HG02970 (cell line): ENCODE data around the gene TXNIP.
"Not testable (repeated sequence)": the region's sequence is repeated elsewhere in the genome, so short reads cannot be mapped to it uniquely, and the experiment has no call there.

ENCODE experiments used
- ATAC-seq: cut with Tn5 transposase; IDR thresholded peaks from one replicate; pipeline ENCODE4 v1.9.1; 2021; ENCODE audit warnings: mild to moderate bottlenecking, moderate library complexity, moderate number of reproducible peaks; ENCODE audit not compliant: unreplicated experiment, low FRiP score

The TXNIP gene, protein sequence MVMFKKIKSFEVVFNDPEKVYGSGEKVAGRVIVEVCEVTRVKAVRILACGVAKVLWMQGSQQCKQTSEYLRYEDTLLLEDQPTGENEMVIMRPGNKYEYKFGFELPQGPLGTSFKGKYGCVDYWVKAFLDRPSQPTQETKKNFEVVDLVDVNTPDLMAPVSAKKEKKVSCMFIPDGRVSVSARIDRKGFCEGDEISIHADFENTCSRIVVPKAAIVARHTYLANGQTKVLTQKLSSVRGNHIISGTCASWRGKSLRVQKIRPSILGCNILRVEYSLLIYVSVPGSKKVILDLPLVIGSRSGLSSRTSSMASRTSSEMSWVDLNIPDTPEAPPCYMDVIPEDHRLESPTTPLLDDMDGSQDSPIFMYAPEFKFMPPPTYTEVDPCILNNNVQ

DNA sequence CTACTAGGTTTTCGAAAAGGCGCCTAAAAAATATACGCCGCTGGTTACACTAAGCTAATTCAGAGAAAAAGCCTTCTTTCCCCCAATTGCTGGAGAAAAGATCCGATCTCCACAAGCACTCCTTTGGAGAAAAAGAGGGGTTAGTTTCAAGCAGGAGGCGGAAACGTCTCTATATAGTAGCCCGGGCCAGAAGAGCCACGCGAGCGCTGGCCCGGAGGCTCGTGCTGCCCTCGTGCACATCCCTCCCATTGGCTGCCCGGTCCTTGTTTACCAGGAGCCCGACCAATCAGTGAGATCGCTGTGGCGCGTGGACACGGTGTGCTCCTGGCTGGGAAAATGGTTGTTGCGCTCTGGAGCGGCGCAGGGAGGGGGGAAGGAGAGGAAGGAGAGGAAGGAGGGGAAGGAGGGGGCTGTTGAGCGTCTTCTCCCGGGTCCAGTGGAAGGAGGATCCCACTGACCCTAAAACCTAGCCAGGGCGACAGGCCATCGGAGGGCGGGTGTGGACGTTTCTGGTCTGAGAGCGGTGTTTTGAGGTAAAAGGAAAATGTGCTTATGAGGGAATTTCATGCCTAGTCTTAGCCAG, at the start of gene TXNIP:
Gene TXNIP (minus strand): TSS at position 147 of the 583 bp plus-strand sequence. CDS start 313 bp downstream, outside the sequence.
- peak; percentile 85 for ATAC-seq

DNA sequence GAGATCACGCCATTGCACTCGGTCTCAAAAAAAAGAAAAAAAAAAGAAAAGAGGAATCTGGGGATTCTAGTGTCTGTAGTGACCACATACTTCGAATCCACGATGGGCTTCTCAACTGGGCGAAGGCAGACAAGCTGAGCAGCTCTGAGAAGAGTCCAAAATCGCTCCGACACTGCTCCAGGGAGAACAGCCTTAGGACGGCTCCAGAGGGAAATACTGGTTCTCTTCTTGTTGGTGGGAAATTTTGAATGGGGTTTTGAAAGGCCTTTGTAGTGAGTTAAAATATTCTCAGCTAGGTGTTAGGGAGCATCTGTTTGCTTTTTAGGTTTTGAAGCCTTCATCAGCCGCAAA, 43.4 kb upstream of the TXNIP start:
- no peak for ATAC-seq

DNA sequence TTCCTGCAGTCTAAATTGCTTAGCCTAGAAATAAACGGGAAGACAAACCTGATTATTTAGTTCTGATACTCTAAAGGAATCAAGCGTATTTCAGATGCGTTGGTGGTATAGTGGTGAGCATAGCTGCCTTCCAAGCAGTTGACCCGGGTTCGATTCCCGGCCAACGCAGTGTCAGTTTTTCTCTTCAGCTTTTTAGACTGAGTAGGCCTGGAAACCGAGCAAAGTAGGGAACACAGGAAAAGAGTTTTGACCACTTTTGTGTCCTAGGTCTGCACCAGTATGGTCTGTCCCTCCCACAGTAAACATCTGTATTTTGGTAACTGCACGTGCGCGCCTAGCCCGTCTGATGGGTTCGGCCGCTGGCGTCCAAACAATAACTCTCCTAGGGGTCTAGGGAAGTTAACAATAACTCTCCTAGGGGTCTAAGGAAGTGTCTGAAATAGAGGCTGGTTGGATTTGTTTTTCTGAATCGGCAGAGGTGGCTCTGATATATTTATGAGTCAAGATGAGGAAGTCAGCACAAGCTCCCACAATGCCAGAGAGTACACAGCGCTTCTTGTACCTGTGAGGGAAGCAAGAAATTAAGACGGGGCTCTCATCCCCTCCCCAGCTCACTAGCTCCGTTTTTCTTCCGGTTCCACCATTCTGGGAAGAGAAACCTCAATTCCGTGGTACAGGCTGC, 40.7 kb upstream of the TXNIP start:
- peak; percentile 32 for ATAC-seq

DNA sequence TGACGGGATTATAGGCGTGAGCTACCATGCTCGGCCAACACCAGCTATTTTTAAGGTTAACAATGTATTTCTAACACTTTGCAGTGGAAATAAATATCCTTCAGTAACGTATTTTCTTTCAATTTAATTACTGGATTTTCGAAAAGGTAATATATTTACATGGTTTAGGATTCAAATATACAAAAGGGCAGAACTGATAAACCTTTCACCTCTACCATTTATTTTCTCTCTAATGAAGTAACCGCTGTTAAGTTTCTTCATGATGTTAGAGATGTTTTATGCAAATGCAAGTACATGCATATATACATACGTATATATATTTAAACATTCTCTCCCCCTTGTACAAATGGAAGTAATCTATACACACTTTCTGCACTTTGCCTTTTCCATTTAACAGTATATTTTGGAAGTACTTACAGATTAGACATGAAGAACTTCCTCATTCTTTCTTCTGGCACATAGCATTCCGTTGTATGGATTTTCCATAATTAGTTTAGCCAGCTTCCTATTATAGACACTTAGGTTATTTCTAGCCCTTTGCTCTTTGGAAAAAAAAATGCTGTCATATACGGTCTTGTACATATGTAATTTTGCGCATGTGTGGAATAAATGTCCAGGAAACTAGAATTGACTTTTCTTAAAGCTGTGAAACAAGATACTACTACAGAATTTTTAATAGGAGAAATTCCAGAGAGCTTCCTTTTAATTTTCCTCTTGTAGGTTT, 40.0 kb upstream of the TXNIP start:
- no peak for ATAC-seq

DNA sequence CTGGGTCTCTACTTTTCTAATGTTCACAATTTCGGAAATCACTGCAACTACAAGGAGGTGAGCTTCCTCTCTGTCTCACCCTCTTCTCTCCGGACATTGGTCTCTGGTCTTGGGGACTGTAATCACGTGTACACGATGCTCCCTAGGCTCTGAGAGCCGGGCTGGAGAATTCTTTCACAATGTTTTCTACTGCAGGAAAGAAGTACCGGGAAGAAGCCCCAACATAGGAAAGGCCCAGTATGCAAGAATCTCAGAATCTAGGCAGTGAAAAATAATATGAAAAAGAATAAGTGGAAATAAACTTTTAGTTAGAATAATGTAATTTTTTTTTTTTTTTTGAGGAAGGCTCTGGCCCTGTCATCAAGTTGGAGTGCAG, 38.7 kb upstream of the TXNIP start:
- no peak for ATAC-seq

DNA sequence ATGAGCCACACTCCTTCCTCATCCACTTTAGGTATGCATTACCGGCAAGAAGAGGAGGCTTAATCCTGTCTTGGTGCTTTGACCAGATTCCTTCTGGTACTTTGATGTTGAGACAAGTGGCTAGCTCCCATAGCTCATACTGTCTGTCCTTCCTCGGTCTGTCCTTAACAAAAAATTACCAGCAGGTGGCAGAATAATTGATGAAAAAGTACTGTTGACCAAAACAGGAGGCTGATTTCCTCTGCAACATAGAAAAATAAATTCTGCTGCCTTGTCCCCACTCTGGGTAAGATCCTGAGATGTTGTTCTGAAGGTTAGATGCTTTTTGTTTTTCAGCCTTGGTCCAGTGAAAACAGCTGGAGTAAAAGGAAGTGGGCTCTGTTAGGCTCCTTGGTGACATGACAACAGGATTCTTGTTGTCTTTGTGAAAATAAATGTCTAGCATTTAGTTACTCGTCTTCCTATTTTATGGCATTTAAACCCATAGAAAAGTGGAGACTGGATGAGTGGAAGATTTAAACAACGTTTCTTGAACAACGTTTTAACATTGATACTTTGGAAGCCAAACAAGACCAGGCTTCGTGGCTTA, 36.3 kb upstream of the TXNIP start:
- ATAC-seq, result no peak

DNA sequence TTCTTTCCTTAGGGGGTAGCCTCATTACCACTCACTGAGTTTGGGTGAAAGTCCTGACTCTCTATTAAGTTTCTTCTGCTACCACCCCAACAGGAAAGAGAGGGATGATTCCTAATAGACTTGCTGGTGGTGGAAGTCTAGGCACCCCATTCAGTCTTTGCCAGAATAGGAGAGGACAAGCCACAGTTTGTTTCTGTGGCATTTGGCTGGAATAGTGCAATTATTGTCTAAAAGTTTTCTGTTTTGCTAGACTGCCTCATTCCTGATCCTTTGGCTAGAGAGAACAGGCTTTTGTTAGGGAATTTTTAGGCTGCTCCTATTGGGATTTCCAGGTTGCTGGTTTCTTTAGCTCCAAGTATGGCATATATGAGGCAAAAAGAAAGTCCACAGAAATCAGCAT, 35.1 kb upstream of the TXNIP start:
- ATAC-seq, result no peak

DNA sequence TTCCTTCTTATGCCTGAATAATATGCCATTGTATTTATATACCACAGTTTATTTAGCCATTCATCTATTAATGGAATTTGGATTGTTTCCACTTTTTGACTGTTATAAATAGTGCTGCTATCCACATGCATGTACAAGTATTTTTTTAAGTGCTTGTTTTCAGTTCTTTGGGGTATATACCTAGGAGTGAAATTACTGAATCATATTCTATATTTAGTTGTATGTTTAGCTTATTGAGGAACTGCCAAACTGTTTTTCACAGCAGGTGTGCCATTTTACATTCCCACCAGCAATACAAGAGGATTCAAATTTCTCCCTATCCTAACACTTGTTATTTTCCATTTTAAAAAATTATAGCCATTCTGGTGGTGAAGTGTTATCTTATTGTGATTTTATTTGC, 32.7 kb upstream of the TXNIP start:
- no peak for ATAC-seq

DNA sequence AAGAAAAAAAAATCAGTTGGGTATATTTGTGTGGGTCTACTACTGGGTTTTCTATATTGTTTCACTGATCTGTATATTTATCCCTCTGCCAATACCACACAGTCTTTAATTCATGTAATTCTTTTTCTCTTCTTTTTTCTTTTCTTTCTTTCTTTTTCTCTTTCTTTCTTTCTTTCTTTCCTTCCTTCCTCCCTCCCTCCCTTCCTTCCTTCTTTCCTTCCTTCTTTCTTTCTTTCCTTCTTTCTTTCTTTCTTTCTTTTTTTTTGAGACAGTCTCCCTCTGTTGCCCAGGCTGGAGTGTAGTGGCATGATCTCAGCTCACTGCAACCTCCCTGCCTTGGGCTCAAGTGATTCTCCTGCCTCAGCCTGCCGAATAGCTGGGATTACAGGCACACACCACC, 30.3 kb upstream of the TXNIP start:
- ATAC-seq, result not testable (repeated sequence)

DNA sequence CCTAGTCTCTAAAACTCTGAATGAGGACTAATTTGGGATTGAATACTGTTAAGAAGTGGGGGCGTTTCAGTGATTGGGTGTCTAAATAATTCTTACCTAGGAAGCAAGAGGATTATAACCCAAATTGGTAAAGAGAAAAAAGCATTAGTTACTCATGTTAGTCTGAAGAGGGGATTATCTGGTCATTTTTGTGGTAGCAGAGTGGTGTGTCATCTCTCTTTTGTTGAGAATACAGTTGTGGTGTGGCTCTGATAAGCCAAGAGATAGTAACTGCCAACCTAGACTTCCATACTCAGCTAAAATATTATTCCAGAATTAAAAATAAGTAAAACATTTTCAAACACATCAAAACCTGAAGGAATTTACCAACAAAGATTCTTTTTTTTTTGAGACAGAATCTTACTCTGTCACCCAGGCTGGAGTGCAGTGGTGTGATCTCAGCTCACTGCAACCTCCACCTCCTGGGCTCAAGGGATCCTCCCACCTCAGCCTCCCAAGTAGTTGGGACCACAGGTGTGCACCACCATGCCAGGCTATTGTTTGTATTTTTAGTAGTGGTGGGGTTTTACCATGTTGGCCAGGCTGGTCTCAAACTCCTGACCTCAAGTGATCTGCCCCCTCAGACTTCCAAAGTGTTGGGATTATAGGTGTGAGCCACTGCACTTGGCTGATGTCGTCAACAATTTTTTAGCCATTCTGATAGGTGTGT, 29.6 kb upstream of the TXNIP start:
- ATAC-seq, result not testable (repeated sequence)

DNA sequence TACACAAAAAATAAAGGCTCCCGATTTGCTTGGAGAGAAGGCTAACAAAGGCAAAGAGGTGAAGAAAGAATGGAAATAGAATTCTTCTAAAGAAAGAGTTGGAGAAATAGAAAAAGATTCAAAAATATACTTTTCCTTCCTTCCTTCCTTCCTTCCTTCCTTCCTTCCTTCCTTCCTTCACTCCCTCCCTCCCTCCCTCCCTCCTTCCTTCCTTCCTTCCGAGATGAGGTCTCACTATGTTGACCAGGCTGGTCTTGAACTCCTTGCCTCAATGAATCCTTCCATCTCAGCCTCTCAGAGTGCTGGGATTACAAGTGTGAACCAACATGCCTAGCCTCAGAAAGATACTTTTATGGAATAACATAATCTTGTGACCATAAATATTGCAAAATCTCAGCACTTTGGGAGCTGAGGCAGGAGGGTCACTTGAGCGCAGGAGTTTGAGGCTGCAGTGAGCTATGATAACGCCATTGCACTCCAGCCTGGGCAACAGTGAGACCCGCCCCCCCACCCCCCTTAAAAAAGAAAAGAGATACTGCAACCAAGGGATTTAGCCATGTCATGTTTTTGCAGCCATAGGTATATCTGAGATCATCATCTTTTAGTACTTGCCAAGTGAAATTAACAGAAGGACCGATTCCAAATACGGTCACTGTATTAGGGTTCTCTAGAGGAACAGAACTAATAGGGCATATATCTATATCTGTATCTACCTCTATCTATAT, 26.2 kb upstream of the TXNIP start:
- ATAC-seq, result no peak

DNA sequence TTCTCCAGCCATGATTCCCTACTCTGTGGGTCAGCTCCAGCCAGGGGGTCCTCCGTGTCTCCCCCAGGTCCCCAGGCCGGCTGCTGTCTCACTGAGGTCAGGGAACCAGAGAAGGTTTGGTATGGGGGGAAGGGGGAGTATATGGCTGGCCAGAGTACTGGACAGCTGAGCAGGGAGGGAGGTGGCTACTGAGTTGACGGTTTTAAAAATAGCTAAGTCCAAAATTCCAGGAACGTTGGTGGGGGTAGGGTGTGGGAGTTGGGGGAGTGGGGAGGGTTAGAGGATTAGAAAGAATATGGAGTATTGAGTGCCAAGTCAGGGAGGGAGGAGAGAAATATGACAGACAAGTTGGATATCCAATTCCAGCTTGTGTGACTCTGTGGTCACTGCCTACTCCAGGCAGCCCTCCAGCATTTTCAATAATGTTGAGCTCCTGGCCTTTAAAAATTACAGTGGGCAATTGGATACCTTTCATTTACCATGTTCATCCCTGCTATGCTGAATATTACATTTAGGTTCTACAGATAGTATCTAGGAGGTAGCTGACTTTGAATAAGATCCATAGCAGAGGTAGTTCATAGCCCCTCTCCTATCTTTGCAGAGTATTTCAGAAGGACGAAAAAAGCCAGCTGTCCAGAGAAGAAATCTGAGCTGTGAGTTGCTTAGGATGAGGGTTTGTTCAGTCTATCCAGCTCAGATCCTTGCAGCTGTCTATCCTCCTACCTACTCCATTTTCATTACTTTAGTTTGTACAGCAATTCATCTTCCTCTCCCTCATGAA, 25.4 kb upstream of the TXNIP start, which contains the start of gene HJV:
Gene HJV (minus strand): TSS at position 114 of the 781 bp plus-strand sequence. CDS start 1,504 bp downstream, outside the sequence.
- no peak for ATAC-seq

DNA sequence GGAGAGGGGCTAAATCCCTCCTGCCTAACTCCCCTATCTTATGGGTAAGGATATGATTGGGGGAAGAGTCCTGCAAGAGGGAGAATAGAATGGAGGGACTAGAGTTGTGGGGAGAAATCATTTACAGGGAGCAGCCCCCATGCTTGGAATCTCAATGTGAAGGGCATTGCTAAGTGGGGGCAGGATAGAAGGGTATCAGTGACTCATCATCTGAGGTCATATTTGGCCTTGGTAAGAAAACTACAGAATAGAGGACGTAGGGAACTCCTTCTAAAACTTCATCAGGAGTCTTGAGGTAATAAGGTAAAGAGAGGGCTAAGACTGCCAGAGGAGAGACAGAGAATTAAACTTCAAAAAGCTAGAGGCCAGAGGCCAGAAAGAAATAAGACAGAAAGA, 24.7 kb upstream of the TXNIP start:
- ATAC-seq, result no peak

DNA sequence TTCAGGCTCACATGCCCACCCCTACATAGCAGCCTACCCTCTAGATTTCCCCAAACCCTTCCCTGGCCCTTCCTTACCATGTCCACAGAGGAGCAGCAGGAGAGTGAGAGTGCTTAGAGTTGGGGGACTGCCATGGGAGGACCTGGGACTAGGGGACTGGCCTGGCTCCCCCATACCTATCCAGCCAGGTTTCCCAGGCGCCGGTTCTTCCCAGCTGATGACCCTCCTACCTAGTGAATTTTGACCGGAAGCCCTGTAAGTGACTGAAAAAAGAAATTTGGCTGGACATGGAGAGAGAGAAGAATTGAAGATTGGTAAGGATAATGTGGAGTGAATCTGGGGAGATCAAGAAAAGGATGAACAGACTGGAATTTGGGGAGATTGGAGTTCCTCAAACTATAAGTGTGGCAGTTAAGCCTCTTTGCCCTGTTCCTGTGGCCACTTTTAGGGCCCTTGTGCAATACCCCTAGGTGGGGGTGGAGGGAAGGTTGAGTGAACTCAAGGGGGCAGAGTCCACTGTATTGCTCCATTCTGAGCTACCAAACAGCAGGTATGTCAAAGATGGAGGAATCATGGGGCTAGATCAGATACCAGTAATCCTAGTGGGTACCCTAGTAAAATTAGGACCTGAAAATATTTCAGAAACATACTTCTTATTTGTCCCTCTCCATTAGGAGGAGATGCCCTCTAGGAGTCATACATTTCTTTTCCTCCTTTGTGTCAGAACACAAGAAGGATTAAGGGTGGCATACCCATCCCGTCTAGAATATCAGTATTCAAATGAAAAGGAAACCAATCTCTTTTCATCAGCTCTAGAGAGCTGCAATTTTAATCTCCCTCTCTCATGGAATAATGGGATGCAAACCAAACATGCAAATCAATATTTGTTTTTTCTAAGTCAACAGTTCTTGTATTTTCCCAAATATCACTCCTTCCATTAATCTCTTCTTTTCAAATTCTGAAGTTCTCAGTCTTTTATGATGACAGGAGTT, 24.0 kb upstream of the TXNIP start:
- ATAC-seq, result no peak

DNA sequence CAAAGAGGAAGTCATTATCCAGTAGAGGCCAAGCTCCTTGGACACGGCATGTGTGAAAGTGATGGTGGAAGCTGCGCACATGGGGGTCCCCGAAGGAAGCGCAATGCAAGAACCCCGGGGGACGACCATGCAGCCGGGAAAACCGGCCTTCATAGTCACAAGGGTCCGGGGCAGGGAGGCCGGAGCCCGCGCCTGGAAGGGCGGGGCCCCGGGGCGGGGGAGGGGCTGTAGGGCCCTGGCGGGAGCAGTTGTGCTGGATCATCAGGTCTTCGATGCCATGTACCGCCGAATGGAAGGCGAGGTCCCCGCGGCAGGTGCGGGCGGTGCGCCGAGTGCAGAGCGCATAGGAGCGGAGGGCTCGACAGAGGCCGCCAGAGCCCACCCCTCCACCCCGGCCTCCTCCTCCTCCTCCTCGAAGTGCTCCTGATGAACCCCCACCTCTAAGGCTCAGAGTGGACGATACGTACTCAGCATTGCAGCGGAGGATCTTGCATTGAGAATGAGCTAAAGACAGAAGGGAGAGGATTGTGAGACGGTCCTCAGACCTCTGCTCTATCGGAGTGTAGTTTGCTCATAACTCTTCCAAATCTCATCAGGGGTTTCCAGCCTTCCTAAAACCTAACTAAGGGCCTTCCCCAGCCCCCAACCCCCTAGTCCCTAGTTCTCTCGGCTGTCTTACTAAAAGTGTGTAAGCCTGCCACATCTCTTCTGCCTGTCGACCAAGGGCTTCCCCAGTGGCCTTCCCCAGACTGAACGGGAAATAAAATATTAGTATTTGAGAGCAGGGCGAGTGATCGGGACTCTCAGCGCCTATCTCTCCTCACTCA, 23.1 kb upstream of the TXNIP start:
- ATAC-seq, result no peak

DNA sequence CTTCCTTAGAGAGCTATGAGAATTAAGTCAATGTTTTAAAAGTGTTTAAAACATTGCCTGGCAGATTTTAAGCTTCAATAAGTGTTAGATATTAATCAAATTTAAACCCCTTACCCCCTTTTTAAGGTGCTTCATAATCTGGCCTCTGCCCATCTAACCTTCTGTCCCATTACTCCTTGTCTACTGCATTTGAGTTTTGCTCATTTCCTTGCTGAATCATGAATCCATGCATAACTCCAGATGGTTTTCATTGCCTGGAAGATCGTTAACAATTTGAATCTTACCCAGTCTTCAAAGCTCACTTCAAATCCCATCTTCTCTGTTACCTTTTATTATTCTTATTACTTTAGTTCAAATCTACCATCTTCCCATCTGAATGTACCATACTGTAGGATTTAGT, 20.5 kb upstream of the TXNIP start:
- no peak for ATAC-seq

DNA sequence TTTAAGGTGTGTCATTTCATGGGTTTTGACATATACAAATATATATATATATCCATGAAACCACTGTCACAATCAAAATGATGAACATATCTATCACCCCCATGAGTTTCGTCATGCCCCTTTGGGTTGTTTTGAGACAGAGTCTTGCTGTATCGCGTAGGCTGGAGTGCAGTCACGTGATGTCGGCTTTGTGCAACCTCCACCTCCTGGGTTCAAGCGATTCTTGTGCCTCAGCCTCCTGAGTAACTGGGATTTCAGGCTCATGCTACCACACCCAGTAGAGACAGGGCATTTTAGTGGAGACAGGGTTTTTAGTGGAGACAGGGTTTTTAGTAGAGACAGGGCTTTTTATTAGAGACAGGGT, 17.2 kb upstream of the TXNIP start:
- no peak for ATAC-seq
